Vagina (tissue), 2 donors: ENCODE data around the gene SEC62.

Experiments
- CTCF ChIP-seq, 3 experiments: fragments of 450-650 bp in 2 of 3; fragments of 200-600 bp in 1 of 3; sonication (generic) in 1 of 3; IDR thresholded peaks; one replicate each; pipeline ENCODE4 v1.5.1; 2017 to 2019; ENCODE audit warnings: antibody characterized with exemption in 3 of 3, mild to moderate bottlenecking in 2 of 3, moderate library complexity in 2 of 3
- POLR2A ChIP-seq, 2 donors: fragments of 450-650 bp; IDR thresholded peaks; one replicate each; pipeline ENCODE4 v1.6.1; 2017; ENCODE audit warnings: antibody characterized with exemption in 2 of 2, mild to moderate bottlenecking in 2 of 2, moderate library complexity in 2 of 2

- no peak for TF ChIP-seq CTCF (IDR thresholded peaks at IDR 0.05)
- TF ChIP-seq POLR2A (IDR thresholded peaks at IDR 0.05): no peak
These were observed 66.9 kb downstream of the SEC62 start for GRCh38 chr3:170033489-170033888.
